Activated CD4-positive, alpha-beta memory T cell treated with anti-CD3 and anti-CD28 coated beads for 36 hours (primary cell): ENCODE data around the gene MLEC. TPM values are rescaled to one million over a fixed set of nuclear protein-coding genes. Genes with fewer than 3 reads are reported as not detected.

Experiments
- CTCF ChIA-PET: fragments of 350-600 bp; sonication (Branson Sonifier 250); formaldehyde crosslinking; loops from one replicate; lab custom pipeline; 2021; ENCODE audit warnings: antibody characterized with exemption, inconsistent platforms; lab: Charles Lee
- POLR2A ChIA-PET: fragments of 350-600 bp; sonication (Branson Sonifier 250); formaldehyde crosslinking; loops from one replicate; lab custom pipeline; 2021; ENCODE audit warnings: antibody characterized with exemption; lab: Charles Lee
- DNase-seq: peaks from one replicate; pipeline ENCODE4 v3.0.0-alpha.2; 2020
- H3K27ac Mint-ChIP-seq: one replicate; pipeline ENCODE4 v1.8.0; 2021; ENCODE audit warnings: mixed read lengths
- H3K27me3 Mint-ChIP-seq: one replicate; pipeline ENCODE4 v1.8.0; 2021; ENCODE audit warnings: mixed read lengths
- H3K36me3 Mint-ChIP-seq: one replicate; pipeline ENCODE4 v1.8.0; 2021; ENCODE audit warnings: mixed read lengths
- H3K4me1 Mint-ChIP-seq: one replicate; pipeline ENCODE4 v1.8.0; 2021; ENCODE audit warnings: low read depth, mixed read lengths
- H3K4me3 Mint-ChIP-seq: one replicate; pipeline ENCODE4 v1.8.0; 2021; ENCODE audit warnings: mild to moderate bottlenecking, mixed read lengths
- H3K9me3 Mint-ChIP-seq: one replicate; pipeline ENCODE4 v1.8.0; 2021; ENCODE audit warnings: mixed read lengths
- intact Hi-C: fragments of 100-400 bp; cut with micrococcal nuclease; formaldehyde crosslinking; loops from one replicate; pipeline ENCODE4 v1.15.1; 2023
- total RNA-seq, 2 experiments: library from RNA; stranded (reverse); gene quantifications; one replicate each; pipeline ENCODE4 v1.2.3, GENCODE V29; 2021

Gene MLEC
- total RNA-seq, 2 experiments from 2014 or later = 92.9 to 93.7 TPM

DNA sequence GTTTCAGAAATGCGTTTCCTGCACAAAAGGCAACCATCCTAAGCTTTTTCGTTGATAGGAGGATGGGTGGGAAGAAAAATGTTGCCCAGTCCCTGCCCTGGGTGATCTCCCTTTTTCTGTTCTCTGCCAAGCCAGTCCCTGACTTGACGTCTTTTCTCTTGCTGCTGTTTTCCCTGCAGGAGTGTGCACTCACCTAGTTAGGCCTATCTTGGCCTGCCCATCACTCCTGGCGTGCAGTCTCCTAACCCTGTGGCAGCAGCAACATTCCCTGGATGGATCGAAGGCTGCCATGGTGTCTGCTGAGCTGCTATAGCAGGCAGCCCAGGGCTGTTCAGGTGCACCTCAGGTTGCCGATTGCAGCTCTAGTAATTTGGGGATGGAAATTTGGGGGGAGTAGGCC lies 24.5 kb downstream of the MLEC start:
- ChIA-PET POLR2A (interaction anchor here (1.2 to 3.7 kb wide), 4 partner anchors 13 to 420 kb away, joined by 3 to 15 read pairs (median 3); partner anchors contain the start of genes DYNLL1, MLEC and RNU4-2), CTCF (interaction anchor here (0.9 to 5.3 kb wide), 8 partner anchors 9 to 260 kb away, joined by 3 to 52 read pairs (median 4); partner anchors contain the start of gene ACADS)
- no peaks in the 10 kb centered on the region for H3K9me3 Mint-ChIP-seq
- intact Hi-C loops = loop anchor here (1.0 kb wide), 1 partner anchor 25 kb away; no protein-coding TSS in a partner anchor
- peak overlapping the region; percentile 84 for H3K4me3 Mint-ChIP-seq
- no peak for DNase-seq
- peak overlapping the region; percentile 62 for H3K27ac Mint-ChIP-seq
- peaks cover 20% of the 10 kb centered on the region for H3K36me3 Mint-ChIP-seq
- H3K27me3 Mint-ChIP-seq = no peaks in the 10 kb centered on the region
- peaks cover 33% of the 10 kb centered on the region for H3K4me1 Mint-ChIP-seq

DNA sequence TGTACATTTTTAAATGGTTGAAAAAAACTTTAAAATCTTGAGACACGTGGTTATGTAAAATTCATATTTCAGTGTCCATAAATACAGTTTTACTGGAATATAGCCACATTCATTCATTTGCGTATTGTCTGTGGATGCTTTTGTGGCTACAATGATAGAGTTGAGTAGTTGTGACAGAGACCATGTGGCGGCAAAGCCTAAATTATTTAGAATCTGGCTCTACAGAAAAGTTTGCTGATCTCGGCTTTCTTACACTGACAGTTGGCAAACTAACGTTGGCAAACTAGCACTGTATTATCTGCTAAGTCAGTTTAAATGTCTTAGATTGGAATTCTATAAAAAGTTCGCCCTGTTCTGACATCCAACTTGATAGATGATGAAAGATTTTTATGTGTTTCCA lies 25.7 kb downstream of the MLEC start:
- peaks cover 33% of the 10 kb centered on the region for H3K4me1 Mint-ChIP-seq
- POLR2A ChIA-PET = no interaction called here
- no peaks in the 10 kb centered on the region for H3K27me3 Mint-ChIP-seq
- H3K9me3 Mint-ChIP-seq = no peaks in the 10 kb centered on the region
- intact Hi-C loops = no loop called here
- CTCF ChIA-PET = interaction anchor here (0.8 to 5.3 kb wide), 3 partner anchors 65 to 174 kb away, joined by 3 to 52 read pairs (median 17); no protein-coding TSS in a partner anchor
- no peak for DNase-seq
- H3K36me3 Mint-ChIP-seq = peaks cover 28% of the 10 kb centered on the region
- no peak overlapping the region for H3K27ac Mint-ChIP-seq
- H3K4me3 Mint-ChIP-seq = no peak overlapping the region

GRCh38 chr12:120713861-120714482 lies 27.0 kb downstream of the MLEC start:
- Mint-ChIP-seq H3K27me3 (no peaks in the 10 kb centered on the region), H3K9me3 (no peaks in the 10 kb centered on the region), H3K4me3 (no peak overlapping the region), H3K36me3 (peaks cover 39% of the 10 kb centered on the region), H3K4me1 (peaks cover 33% of the 10 kb centered on the region), H3K27ac (peak overlapping the region; percentile 20)
- DNase-seq = peak; percentile 77
- intact Hi-C loops = loop anchor here (1.0 kb wide), 2 partner anchors 67 to 131 kb away; no protein-coding TSS in a partner anchor
- ChIA-PET POLR2A (no interaction called here), CTCF (interaction anchor here (1.0 to 2.5 kb wide), 4 partner anchors 66 to 258 kb away, joined by 3 to 28 read pairs (median 13); partner anchors contain the start of gene POP5)

- DNase-seq = no peak
- CTCF ChIA-PET = interaction anchor here (0.6 to 0.7 kb wide), 4 partner anchors 62 to 393 kb away, joined by 3 to 4 read pairs (median 3); no protein-coding TSS in a partner anchor
- H3K9me3 Mint-ChIP-seq = no peaks in the 10 kb centered on the region
- no peak overlapping the region for H3K27ac Mint-ChIP-seq
- H3K4me1 Mint-ChIP-seq = peaks cover 9% of the 10 kb centered on the region
- no peak overlapping the region for H3K4me3 Mint-ChIP-seq
- POLR2A ChIA-PET = no interaction called here
- peaks cover 64% of the 10 kb centered on the region for H3K36me3 Mint-ChIP-seq
- no peaks in the 10 kb centered on the region for H3K27me3 Mint-ChIP-seq
- intact Hi-C loops = no loop called here
These were observed 31.1 kb downstream of the MLEC start for GRCh38 chr12:120718055-120718454.

- Mint-ChIP-seq H3K27ac (no peak overlapping the region), H3K4me1 (peaks cover under 1% of the 10 kb centered on the region), H3K4me3 (no peak overlapping the region), H3K9me3 (no peaks in the 10 kb centered on the region), H3K27me3 (no peaks in the 10 kb centered on the region), H3K36me3 (peaks cover 64% of the 10 kb centered on the region)
- DNase-seq = no peak
- CTCF ChIA-PET = no interaction called here
- intact Hi-C loops = no loop called here
- POLR2A ChIA-PET = no interaction called here
These were observed 32.1 kb downstream of the MLEC start for GRCh38 chr12:120719072-120719471.

- peaks cover 64% of the 10 kb centered on the region for H3K36me3 Mint-ChIP-seq
- no peaks in the 10 kb centered on the region for H3K9me3 Mint-ChIP-seq
- no peak overlapping the region for H3K27ac Mint-ChIP-seq
- H3K4me1 Mint-ChIP-seq = peaks cover under 1% of the 10 kb centered on the region
- no peak for DNase-seq
- POLR2A ChIA-PET = no interaction called here
- intact Hi-C loops = no loop called here
- no peak overlapping the region for H3K4me3 Mint-ChIP-seq
- CTCF ChIA-PET = interaction anchor here (0.5 to 2.0 kb wide), 4 partner anchors 70 to 267 kb away, joined by 3 to 8 read pairs (median 4); no protein-coding TSS in a partner anchor
- no peaks in the 10 kb centered on the region for H3K27me3 Mint-ChIP-seq
These were observed 32.7 kb downstream of the MLEC start for GRCh38 chr12:120719496-120720233.

DNA sequence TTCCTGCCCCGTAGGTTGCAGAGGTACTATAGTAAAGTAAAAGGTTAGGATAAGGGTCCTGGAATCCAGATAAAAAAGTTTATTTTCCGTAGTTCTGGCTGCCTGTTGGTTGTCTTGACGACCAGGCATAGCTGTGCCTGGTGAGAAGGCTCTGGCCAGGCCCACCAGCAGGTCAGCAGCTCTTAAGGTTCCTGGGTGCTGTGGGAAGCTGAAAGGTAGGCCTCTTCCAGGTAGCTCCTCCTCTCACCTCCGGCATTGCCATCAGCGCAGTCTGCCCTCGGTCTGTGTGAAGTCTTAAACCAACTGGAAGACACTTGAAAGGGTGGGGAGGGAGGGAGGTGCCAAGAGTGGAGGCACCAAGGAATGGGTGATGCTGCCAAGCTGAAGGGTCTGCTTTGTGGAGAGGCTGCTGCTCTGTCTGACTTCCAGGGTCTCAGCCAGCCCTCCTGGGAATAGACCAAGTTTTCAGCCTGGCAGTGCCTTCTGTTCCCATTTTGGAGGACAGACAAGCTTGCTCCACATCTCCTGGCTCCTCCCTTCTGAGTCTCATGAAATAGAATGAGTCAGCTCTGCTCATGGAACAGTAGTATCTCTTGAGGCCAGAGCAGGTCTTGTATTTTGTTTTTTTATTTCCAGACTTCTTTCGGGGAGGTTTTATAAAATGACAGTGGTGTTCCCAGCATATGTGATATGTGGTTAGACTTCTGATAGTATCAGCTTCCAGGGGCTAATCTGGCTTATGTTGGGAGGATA lies 33.5 kb downstream of the MLEC start:
- POLR2A ChIA-PET = no interaction called here
- intact Hi-C loops = no loop called here

GRCh38 chr12:120720987-120721801 lies 34.2 kb downstream of the MLEC start:
- ChIA-PET CTCF (interaction anchor here (1.4 to 2.0 kb wide), 3 partner anchors 10 to 250 kb away, joined by 3 to 8 read pairs (median 5); no protein-coding TSS in a partner anchor), POLR2A (no interaction called here)
- Mint-ChIP-seq H3K27ac (no peak overlapping the region), H3K27me3 (no peaks in the 10 kb centered on the region), H3K9me3 (no peaks in the 10 kb centered on the region), H3K36me3 (peaks cover 58% of the 10 kb centered on the region), H3K4me1 (peaks cover 13% of the 10 kb centered on the region), H3K4me3 (no peak overlapping the region)
- intact Hi-C loops = no loop called here
- DNase-seq = no peak

More for the DNA sequence above, 33.5 kb downstream of the MLEC start:
- Mint-ChIP-seq H3K4me1 (peaks cover 8% of the 10 kb centered on the region), H3K9me3 (no peaks in the 10 kb centered on the region), H3K36me3 (peaks cover 60% of the 10 kb centered on the region), H3K27me3 (no peaks in the 10 kb centered on the region), H3K27ac (no peak overlapping the region), H3K4me3 (no peak overlapping the region)
- CTCF ChIA-PET = interaction anchor here (0.6 to 2.0 kb wide), 5 partner anchors 9 to 614 kb away, joined by 3 to 8 read pairs (median 5); no protein-coding TSS in a partner anchor
- no peak for DNase-seq

GRCh38 chr12:120721866-120722265 lies 34.9 kb downstream of the MLEC start:
- Mint-ChIP-seq H3K9me3 (no peaks in the 10 kb centered on the region), H3K27ac (no peak overlapping the region), H3K4me3 (no peak overlapping the region), H3K27me3 (no peaks in the 10 kb centered on the region), H3K36me3 (peaks cover 51% of the 10 kb centered on the region), H3K4me1 (peaks cover 17% of the 10 kb centered on the region)
- intact Hi-C loops = no loop called here
- ChIA-PET CTCF (interaction anchor here (0.9 kb wide), 1 partner anchor 10 kb away, joined by 3 read pairs; no protein-coding TSS in a partner anchor), POLR2A (no interaction called here)
- no peak for DNase-seq

DNA sequence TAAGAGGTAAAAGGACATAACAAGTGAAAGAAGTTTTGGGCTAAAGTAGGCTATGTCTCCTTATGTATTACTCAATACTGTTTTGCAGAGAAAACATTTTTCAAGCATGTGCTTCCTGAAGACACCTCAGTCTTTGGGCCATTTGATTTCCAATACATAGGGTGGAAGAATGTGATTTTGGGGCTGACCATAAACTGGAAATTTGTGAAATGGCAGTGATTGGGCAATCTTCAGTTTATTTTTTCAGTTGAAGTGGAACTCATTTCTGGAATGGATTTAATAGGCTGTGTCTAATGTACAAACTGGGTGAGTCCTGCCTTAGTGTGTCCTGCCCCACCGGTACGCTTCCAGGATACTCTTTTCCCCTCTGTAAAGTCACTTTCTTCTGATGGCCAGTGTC lies 35.8 kb downstream of the MLEC start:
- no peak for DNase-seq
- H3K27me3 Mint-ChIP-seq = no peaks in the 10 kb centered on the region
- POLR2A ChIA-PET = no interaction called here
- H3K4me3 Mint-ChIP-seq = no peak overlapping the region
- intact Hi-C loops = no loop called here
- H3K36me3 Mint-ChIP-seq = peaks cover 47% of the 10 kb centered on the region
- H3K27ac Mint-ChIP-seq = no peak overlapping the region
- CTCF ChIA-PET = no interaction called here
- no peaks in the 10 kb centered on the region for H3K9me3 Mint-ChIP-seq
- peaks cover 17% of the 10 kb centered on the region for H3K4me1 Mint-ChIP-seq

DNA sequence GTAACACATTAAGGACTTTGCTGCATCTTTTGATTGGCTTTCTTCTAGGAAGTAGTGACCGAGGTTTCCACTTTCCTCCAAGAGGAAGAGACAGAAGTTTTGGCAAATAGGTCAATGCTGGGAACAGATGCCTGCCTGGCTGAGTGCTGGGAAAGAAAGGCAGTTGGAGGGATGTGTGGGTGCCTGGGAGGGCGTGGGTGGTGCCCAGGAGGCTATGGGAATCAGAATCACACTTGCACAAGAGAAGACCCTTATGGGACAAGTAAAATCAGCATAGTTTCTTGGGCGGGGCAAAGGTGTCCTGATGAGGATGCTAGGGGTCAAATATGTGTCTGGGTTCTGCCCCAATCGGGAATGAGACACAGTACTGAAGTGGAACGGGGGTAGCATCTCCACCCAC lies 37.8 kb downstream of the MLEC start:
- CTCF ChIA-PET = interaction anchor here (0.6 to 1.1 kb wide), 4 partner anchors 13 to 252 kb away, joined by 4 read pairs; no protein-coding TSS in a partner anchor
- intact Hi-C loops = loop anchor here (5.0 kb wide), 2 partner anchors 37 to 142 kb away; partner anchors contain the start of genes MLEC and POP5
- Mint-ChIP-seq H3K27ac (no peak overlapping the region), H3K4me1 (peaks cover 17% of the 10 kb centered on the region), H3K4me3 (peak overlapping the region; percentile 87), H3K9me3 (no peaks in the 10 kb centered on the region), H3K36me3 (peaks cover 34% of the 10 kb centered on the region), H3K27me3 (no peaks in the 10 kb centered on the region)
- POLR2A ChIA-PET = no interaction called here
- DNase-seq = no peak
